ENCODE measurements around the gene CCNY. TPM values are rescaled to one million over a fixed set of nuclear protein-coding genes. Genes with fewer than 3 reads are reported as not detected.

The CCNY gene
- total RNA-seq, 1 donor from 2014 or later: 81.1 TPM

DNA sequence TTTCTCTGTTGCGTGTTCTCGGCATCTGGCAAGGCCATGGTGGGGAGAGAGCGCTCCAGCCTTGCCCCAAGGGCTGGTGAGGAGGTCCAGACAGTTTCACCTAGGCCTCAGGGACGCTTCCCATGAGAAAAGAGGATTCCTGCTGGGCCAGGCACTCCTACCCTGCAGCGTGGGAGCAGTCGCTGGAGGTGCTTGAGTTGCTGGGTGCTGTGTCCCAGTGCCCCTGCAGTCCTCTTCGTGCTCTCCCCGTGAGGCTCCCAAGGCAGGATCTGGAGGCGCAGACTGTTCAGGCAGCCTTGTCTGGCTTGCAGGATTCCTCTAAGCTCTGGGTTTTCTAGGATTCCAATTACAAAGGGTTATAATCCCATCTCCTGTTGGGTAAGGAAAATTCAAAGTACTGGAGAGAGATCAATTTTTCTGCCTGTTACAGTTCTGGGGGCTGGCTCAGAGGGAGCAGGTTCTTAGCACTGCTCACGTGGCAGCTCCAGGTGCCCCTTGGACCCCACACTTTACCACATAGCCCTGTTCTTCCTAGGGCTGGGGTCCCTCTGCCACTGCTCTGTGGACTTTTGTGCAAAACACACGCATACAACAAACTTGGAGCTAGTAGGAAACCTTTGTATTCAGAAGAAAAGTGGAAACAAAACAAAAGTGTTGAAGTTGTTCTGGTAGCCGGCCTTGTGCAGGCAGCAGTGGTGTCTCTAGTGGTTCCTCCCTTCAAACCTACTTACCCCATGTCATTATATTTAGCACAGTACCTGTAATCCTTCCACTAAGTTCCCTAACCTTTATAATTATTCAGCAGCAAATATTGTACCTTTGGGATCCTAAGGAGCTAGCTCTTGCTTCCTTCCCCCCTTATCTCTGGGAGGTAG is 60.5 kb downstream of the CCNY start:
- no peak overlapping the region for H3K4me3 ChIP-seq
- intact Hi-C loops (cut with micrococcal nuclease): no loop called here
- no peaks in the 10 kb centered on the region for H3K36me3 ChIP-seq
- no peak for DNase-seq
- H3K27me3 ChIP-seq (ENCODE audit: low read depth): no peaks in the 10 kb centered on the region
- H3K9me3 ChIP-seq (replicated peaks): no peaks in the 10 kb centered on the region
- peak overlapping the region; percentile 27 for H3K27ac ChIP-seq (replicated peaks)
- H3K4me1 ChIP-seq: peaks cover 99% of the 10 kb centered on the region
- TF ChIP-seq, protein P1, sequence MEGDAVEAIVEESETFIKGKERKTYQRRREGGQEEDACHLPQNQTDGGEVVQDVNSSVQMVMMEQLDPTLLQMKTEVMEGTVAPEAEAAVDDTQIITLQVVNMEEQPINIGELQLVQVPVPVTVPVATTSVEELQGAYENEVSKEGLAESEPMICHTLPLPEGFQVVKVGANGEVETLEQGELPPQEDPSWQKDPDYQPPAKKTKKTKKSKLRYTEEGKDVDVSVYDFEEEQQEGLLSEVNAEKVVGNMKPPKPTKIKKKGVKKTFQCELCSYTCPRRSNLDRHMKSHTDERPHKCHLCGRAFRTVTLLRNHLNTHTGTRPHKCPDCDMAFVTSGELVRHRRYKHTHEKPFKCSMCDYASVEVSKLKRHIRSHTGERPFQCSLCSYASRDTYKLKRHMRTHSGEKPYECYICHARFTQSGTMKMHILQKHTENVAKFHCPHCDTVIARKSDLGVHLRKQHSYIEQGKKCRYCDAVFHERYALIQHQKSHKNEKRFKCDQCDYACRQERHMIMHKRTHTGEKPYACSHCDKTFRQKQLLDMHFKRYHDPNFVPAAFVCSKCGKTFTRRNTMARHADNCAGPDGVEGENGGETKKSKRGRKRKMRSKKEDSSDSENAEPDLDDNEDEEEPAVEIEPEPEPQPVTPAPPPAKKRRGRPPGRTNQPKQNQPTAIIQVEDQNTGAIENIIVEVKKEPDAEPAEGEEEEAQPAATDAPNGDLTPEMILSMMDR (IDR thresholded peaks at IDR 0.05; ENCODE audit: borderline replicate concordance): no peak

DNA sequence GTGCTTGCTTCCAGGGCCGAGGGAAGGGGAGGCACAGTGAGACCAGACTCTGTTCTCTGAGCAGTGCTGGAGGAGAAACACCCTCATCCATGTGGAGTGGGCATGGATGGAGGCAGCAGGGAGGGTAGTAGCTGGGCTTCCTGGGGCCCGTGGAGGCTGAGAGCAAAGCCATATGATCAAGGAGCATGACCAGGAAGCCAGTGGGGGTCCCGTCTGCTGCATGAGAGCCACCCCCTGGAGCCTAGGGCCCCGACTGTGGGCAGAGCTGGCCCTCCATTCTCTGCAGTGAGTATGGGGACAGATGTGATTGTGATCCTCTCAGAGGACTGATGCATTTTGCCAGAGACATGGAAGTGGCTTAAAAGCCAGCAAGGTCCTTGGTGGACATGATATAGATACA is 61.6 kb downstream of the CCNY start:
- intact Hi-C loops (cut with micrococcal nuclease): no loop called here
- Histone ChIP-seq H3K9me3 (replicated peaks) (no peaks in the 10 kb centered on the region), H3K36me3 (no peaks in the 10 kb centered on the region), H3K27ac (replicated peaks) (peak overlapping the region; percentile 20), H3K4me3 (no peak overlapping the region), H3K27me3 (ENCODE audit: low read depth) (no peaks in the 10 kb centered on the region), H3K4me1 (peaks cover 99% of the 10 kb centered on the region)
- DNase-seq: no peak
- TF ChIP-seq, protein P1 (IDR thresholded peaks at IDR 0.05; ENCODE audit: borderline replicate concordance): no peak

DNA sequence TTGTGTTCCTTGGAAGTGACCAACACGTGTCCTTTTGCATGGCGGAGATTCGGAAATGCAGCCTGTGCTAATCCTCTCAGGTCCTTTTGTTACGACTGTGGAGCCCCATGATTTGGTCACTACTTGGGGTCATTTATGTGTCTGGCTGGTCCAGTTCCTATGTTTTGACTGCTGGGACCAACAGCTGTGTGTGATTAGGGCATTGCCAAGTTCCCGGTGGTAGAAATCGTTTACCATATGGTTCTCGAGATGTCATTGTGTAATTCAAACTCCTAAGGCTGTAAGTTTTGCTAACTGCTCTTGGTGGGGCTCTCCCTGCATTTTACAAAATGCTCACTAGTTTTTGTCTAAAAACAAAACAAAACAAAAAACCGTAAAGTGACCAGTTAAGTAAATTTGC is 62.0 kb downstream of the CCNY start:
- TF ChIP-seq, protein P1 (IDR thresholded peaks at IDR 0.05; ENCODE audit: borderline replicate concordance): no peak
- Histone ChIP-seq H3K27me3 (ENCODE audit: low read depth) (no peaks in the 10 kb centered on the region), H3K4me1 (peaks cover 95% of the 10 kb centered on the region), H3K9me3 (replicated peaks) (no peaks in the 10 kb centered on the region), H3K27ac (replicated peaks) (peak overlapping the region; percentile 20), H3K36me3 (no peaks in the 10 kb centered on the region), H3K4me3 (no peak overlapping the region)
- intact Hi-C loops (cut with micrococcal nuclease): no loop called here
- no peak for DNase-seq

DNA sequence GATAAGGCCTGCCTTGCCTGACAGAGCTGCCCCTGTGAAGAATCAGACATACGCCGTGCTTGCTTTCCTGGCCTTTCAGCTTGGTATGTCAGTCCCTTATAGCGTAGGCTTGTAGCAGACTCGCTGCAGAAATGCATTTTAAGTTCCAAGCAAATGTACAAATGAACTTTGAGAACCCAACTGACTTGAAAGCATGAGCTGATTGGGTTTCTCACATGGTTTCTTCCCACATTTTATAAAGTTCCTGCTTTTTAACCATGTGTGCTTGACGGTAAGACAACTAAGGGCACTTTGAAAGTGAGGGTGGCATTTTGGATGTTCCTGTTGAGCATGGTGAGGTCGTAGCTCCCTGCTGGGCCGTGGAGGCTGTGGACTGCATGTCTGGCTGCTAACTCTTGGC is 62.6 kb downstream of the CCNY start:
- H3K27me3 ChIP-seq (ENCODE audit: low read depth): no peaks in the 10 kb centered on the region
- no peak for DNase-seq
- no peak overlapping the region for H3K4me3 ChIP-seq
- intact Hi-C loops (cut with micrococcal nuclease): no loop called here
- H3K36me3 ChIP-seq: no peaks in the 10 kb centered on the region
- H3K9me3 ChIP-seq (replicated peaks): no peaks in the 10 kb centered on the region
- H3K27ac ChIP-seq (replicated peaks): peak overlapping the region; percentile 20
- TF ChIP-seq, protein P1 (IDR thresholded peaks at IDR 0.05; ENCODE audit: borderline replicate concordance): no peak
- H3K4me1 ChIP-seq: peaks cover 95% of the 10 kb centered on the region

DNA sequence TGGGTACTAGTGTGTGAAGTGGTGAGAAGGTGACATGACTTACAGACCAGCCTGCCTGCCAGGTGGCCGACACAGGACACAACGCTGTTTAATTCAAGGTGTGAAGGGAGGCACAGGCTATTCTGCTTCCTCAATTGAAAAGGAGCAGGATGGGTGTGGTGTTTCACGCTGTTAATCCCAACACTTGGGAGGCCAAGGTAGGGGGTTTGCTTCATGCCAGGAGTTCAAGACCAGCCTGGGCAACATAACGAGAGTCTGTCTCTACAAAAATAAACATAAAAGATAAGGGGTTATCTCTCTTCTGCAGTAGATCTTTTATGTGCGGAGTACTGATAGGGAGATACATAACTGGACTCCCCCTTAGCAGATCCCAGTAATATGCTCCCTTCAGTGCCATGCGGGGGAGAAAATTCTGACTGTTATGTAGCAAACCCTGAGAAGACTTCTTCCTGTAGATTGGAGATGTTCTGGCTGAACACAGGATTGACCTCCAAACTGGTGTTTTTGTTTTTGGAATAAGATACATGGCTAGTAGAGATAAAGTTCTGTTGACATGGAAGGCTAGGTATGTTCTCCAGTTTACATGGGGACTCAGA is 63.2 kb downstream of the CCNY start:
- Histone ChIP-seq H3K4me3 (no peak overlapping the region), H3K9me3 (replicated peaks) (no peaks in the 10 kb centered on the region), H3K27ac (replicated peaks) (no peak overlapping the region), H3K36me3 (no peaks in the 10 kb centered on the region), H3K27me3 (ENCODE audit: low read depth) (no peaks in the 10 kb centered on the region), H3K4me1 (peaks cover 95% of the 10 kb centered on the region)
- no peak for DNase-seq
- TF ChIP-seq, protein P1 (IDR thresholded peaks at IDR 0.05; ENCODE audit: borderline replicate concordance): no peak
- intact Hi-C loops (cut with micrococcal nuclease): no loop called here

All from left ventricle myocardium inferior (tissue), 1 donor.